ENCODE results near the gene IER2.
A peak's percentile ranks its signal among the peaks of the same experiment; 100 is the strongest.
"Not testable (repeated sequence)": the region's sequence is repeated elsewhere in the genome, so short reads cannot be mapped to it uniquely, and the experiment has no call there.

The IER2 gene

DNA sequence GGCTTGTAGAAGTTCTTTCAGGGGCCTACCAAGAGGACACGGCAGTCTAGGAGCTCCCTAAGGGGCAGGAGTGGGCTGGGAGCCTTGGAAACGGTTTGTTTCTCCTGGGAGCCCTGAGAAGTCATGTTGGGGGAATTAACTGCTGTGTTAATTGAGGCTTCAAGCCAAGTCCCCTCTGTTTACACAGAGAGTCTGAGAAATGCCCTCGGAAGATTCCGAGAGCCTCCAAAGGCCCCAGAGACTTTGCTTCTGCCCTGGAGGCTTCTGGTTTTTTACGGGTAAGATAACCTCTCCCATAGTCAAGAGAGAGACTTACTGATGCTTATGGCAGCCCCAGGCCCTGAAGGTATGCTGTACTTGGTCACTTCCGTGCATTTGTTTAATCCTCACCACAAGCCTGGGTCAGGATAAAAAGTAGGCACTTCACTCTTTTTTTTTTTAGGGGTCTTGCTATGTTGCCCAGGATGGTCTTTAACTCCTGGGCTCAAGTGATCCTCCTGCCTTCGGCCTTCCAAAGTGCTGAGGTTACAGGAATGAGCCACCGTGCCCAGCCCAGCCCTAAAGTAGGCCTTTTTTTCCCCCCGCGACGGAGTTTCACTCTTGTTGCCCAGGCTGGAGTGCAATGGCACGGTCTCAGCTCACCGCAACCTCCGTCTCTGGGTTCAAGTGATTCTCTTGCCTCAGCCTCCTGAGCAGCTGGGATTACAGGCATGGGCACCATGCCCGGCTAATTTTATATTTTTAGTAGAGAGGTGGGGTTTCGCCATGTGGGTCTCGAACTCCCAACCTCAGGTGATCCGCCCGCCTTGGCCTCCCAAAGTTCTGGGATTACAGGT lies 15.2 kb downstream of the IER2 start:
- DNase-seq, result no peak

DNA sequence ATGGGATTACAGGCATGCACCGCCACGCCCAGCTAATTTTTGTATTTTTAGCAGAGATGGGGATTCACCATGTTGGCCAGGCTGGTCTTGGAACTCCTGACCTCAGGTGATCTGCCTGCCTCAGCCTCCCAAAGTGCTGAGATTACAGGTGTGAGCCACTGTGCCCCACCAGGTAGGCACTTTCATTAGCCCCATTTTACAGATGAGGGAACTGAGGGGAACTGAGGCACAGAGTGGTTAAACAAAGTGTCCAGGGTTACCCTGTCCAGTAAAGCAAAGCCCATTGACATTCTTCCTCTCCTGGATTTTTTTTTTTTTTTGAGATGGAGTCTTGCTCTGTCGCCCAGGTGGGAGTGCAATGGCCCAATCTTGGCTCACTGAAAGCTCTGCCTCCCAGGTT lies 15.9 kb downstream of the IER2 start:
- DNase-seq, result not testable (repeated sequence)

DNA sequence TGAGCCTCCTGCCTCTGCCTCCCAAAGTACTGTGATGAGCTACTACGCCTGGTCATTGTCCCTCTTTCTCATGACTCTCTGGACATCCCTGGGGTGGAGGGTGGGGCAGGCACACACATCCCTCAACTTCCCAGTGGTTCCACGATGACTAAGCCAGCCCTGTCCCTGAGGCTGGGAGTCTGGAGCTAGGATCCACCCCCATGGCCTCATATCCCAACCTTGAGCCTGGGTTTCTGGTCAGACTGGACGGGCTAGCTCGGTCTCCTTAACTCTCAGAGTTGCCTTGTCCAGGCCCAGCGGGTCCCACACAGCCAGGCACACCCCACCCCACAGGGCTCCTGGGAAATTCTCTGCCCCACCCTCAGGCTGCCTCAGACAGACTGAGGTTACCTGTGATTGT lies 19.6 kb downstream of the IER2 start:
- DNase-seq, result no peak

GRCh38 chr19:13171146-13171545 lies 20.9 kb downstream of the IER2 start:
- DNase-seq, result no peak

DNA sequence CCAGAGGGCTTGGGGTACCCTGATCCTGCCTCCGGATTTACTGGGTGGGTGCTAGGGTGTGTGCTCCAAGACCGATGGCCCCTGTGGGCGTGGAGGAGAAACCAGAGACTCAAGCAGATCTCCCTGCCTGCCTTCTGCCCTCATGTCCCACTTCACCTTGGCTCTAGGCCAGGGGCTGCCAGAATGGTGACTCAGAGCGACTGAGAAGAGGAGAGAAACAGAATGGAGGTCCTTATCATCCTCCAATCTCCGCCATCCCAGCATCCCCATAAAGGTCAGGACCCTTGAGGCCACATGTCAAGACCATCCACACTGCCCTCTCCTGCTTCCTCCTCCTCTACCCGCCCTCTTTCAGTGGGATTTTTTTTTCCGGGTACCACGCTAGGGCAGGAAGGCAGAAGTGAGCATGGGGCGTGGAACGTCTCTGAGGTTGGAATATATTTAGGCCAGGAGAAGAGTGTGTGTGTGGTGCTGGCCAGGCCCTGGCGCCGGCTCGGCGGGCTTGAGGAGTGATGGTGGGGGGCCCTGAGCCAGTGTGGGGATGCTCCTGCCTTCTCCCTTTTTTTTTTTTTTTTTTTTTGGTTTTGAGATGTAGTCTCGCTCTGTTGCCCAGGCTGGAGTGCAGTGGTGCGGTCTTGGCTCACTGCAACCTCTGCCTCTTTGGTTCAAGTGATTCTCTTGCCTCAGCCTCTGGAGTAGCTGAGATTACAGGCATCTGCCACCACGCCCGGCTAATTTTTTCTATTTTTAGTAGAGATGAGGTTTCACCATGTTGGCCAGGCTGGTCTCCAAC lies 22.3 kb downstream of the IER2 start:
- DNase-seq, result peak; percentile 75

- no peak for DNase-seq
These were observed 23.0 kb downstream of the IER2 start for GRCh38 chr19:13173139-13173737.

GRCh38 chr19:13176345-13176744 lies 26.1 kb downstream of the IER2 start:
- DNase-seq, result no peak

DNA sequence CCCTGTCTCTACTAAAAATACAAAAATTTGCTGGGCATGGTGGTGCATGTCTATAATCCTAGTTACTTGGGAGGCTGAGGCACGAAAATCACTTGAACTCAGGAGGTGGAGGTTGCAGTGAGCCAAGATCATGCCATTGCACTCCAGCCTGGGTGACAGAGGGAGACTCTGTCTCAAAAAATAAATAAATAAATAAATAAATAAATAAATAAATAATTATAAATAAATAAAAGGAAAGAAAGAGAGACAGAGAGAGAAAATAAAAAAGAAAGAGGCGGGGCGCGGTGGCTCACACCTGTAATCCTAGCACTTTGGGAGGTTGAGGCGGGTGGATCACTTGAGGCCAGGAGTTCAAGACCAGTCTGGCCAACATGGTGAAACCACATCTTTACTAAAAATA lies 27.4 kb downstream of the IER2 start:
- not testable (repeated sequence) for DNase-seq

DNA sequence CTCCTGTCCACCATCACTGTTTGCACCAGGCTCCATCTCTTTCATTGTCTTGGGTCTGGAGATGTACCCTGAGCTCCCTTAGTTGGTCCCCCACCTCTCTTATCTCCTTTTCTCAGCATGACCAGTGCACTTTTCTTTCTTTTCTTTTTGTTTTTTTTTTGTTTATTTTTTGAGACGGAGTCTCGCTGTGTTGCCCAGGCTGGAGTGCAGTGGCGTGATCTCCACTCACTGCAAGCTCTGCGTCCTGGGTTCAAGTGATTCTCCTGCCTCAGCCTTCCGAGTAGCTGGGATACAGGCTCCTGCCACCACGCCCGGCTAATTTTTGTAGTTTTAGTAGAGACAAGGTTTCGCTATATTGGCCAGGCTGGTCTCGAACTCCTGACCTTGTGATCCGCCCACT lies 28.1 kb downstream of the IER2 start:
- DNase-seq, result not testable (repeated sequence)

DNA sequence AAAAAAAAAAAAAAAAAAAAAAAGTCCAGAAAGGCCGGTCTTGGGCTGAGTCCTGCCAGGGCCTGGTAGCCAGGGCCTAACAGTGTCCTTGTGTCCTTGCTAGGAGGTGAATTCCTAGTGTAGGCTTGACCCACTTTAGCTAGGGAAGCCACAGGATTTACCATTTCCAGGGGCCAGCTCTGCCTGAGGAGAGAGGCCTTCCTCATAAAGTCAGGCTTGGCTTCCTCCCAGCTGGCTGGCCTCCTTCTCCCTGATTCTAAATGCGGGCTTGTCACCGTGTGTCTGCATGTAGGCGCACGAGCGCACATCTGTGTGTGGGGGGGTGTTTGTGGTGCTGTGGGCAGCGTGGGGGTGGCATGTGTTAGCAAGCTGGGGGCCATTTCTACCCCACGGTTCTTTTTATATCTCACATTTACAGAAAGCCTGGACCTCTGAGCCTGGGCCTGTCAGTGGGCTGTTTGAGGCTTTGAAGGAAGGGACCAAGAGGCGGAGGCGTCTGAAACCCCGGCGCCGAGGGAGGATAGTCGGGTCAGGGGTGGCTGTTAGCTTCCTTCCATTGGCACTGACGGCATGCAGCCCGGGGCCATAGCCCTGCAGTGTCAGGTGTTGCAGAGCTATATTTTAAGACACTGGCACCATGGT lies 31.7 kb downstream of the IER2 start:
- peak; percentile 34 for DNase-seq

DNA sequence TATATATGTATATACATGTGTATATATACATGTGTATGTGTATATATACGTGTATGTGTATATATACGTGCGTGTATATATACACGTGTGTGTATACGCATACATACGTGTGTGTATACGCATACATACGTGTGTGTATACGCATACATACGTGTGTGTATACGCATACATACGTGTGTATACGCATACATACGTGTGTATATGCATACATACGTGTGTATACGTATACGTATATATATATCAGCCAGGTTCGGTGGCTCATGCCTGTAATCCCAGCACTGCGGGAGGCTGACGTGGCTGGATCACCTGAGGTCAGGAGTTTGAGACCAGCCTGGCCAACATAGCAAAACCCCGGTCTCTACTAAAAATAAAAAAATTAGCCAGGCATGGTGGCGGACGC lies 34.7 kb downstream of the IER2 start:
- DNase-seq, result not testable (repeated sequence)

DNA sequence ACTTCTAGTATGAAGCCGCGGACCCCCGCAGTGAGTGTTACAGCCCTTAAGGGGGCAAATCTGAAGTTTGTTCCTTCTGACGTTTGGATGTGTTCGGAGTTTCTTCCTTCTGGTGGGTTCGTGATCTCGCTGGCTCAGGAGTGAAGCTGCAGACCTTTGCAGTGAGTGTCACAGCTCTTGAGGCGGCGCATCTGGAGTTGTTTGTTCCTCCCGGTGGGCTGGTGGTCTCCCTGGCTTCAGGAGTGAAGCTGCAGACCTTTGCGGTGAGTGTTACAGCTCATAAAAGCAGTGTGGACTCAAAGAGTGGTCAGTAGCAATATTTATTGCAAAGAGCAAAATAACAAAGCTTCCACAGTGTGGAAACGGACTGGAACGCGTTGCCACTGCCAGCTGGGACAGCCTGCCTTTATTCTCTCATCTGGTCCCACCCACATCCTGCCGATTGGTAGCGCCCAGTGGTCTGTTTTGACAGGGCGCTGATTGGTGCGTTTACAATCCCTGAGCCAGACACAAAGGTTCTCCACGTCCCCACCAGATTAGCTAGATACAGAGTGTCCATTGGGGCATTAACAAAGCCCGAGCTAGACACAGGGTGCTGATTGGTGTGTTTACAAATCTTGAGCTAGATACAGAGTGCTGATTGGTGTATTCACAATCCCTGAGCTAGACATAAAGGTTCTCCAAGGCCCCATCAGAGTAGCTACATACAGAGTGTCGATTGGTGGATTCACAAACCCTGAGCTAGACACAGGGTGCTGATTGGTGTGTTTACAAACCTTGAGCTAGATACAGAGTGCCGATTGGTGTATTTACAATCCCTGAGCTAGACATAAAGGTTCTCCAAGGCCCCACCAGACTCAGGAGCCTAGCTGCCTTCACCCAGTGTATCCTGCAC lies 35.8 kb downstream of the IER2 start:
- DNase-seq, result not testable (repeated sequence)

DNA sequence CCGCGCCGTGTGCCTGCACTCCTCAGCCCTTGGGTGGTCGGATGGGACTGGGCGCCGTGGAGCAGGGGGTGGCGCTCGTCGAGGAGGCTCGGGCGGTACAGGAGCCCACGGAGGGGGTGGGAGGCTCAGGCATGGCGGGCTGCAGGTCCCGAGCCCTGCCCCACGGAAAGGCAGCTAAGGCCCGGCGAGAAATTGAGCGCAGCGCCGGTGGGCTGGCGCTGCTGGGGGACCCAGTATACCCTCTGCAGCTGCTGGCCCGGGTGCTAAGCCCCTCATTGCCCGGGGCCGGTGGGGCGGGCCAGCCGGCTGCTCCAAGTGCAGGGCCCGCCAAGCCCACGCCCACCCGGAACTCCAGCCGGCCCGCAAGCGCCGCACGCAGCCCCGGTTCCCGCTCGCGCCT lies 36.5 kb downstream of the IER2 start:
- DNase-seq, result not testable (repeated sequence)

DNA sequence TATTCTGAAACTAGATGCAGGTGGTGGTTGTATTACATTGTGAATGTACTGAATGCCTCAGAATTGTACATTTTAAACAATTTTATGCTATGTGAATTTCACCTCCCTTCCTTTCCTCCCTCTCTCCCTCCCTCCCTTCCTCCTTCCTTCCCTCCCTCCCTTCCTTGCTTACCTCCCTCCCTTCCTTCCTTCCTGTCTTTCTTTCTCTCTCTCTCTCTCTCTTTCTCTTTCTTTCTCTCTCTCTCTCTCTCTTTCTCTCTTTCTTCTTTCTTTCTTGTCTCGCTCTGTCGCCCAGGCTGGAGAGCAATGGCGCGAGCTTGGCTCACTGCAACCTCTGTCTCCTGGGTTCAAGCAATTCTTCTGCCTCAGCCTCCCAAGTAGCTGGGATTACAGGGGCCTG lies 37.2 kb downstream of the IER2 start:
- no peak for DNase-seq

GRCh38 chr19:13189600-13189999 lies 39.4 kb downstream of the IER2 start:
- DNase-seq, result no peak

- peak; percentile 14 for DNase-seq
These were observed 40.8 kb downstream of the IER2 start for GRCh38 chr19:13190781-13191540.

DNA sequence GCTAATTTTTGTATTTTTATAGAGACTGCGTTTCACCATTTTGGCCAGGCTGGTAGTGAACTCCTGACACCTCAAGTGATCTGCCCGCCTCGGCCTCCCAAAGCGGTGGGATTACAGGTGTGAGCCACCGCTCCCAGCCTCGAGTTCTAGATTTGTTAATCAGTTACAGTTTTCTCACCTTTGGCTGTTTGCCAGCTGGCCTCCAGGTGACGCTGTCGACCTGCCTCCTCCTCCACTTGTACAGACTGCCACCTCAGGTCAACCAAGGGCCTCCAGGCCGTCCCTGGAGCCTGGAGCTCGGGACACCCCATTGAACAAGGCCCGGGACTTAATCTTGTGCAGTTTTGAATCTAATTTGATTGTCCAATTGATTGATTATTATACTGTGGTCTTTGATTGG lies 45.5 kb downstream of the IER2 start:
- DNase-seq, result peak; percentile 55

GRCh38 chr19:13198634-13199033 lies 48.4 kb downstream of the IER2 start:
- DNase-seq, result no peak

DNA sequence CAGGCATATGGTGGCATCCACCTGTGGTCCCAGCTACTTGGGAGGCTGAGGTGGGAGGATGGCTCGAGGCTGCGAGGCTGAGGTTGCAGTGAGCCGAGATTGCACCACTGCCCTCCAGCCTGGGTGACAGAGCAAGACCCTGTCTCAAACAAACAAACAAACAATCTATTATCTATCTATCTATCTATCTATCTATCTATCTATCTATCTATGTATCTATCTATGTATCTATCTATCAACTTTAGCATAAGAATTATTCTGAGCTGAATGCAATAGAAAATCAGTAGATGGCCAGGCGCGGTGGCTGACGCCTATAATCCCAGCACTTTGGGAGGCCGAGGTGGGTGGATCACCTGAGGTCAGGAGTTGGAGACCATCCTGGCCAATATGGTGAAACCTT lies 51.9 kb downstream of the IER2 start:
- DNase-seq, result not testable (repeated sequence)

Measured in stimulated activated naive CD4-positive, alpha-beta T cell treated with Interleukin-2 at 50 U/mL for 16 hours (primary cell).